ENCODE results near the gene SAA4. TPM values are rescaled to one million over a fixed set of nuclear protein-coding genes. Genes with fewer than 3 reads are reported as not detected.
"Not testable (repeated sequence)": the region's sequence is repeated elsewhere in the genome, so short reads cannot be mapped to it uniquely, and the experiment has no call there.

Gene SAA4
- total and polyA plus RNA-seq, 2 experiments from 2014 or later = 0.20 TPM; not detected in 1

GRCh38 chr11:18191376-18191775 lies 45.2 kb downstream of the SAA4 start:
- TF ChIP-seq, protein P1, sequence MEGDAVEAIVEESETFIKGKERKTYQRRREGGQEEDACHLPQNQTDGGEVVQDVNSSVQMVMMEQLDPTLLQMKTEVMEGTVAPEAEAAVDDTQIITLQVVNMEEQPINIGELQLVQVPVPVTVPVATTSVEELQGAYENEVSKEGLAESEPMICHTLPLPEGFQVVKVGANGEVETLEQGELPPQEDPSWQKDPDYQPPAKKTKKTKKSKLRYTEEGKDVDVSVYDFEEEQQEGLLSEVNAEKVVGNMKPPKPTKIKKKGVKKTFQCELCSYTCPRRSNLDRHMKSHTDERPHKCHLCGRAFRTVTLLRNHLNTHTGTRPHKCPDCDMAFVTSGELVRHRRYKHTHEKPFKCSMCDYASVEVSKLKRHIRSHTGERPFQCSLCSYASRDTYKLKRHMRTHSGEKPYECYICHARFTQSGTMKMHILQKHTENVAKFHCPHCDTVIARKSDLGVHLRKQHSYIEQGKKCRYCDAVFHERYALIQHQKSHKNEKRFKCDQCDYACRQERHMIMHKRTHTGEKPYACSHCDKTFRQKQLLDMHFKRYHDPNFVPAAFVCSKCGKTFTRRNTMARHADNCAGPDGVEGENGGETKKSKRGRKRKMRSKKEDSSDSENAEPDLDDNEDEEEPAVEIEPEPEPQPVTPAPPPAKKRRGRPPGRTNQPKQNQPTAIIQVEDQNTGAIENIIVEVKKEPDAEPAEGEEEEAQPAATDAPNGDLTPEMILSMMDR (IDR thresholded peaks at IDR 0.05; ENCODE audit: low read depth, low read length) = no peak
- Histone ChIP-seq H3K9me3 (ENCODE audit: low read depth) (no peaks in the 10 kb centered on the region), H3K27ac (no peak overlapping the region), H3K27me3 (peaks cover 4% of the 10 kb centered on the region), H3K36me3 (no peaks in the 10 kb centered on the region), H3K4me3 (no peak overlapping the region), H3K4me1 (ENCODE audit: low read depth) (no peaks in the 10 kb centered on the region)
- DNase-seq (ENCODE audit: low read depth in 1 of 2, low spot score in 1 of 2) = peak in 1 of 2 donors; percentile 14

DNA sequence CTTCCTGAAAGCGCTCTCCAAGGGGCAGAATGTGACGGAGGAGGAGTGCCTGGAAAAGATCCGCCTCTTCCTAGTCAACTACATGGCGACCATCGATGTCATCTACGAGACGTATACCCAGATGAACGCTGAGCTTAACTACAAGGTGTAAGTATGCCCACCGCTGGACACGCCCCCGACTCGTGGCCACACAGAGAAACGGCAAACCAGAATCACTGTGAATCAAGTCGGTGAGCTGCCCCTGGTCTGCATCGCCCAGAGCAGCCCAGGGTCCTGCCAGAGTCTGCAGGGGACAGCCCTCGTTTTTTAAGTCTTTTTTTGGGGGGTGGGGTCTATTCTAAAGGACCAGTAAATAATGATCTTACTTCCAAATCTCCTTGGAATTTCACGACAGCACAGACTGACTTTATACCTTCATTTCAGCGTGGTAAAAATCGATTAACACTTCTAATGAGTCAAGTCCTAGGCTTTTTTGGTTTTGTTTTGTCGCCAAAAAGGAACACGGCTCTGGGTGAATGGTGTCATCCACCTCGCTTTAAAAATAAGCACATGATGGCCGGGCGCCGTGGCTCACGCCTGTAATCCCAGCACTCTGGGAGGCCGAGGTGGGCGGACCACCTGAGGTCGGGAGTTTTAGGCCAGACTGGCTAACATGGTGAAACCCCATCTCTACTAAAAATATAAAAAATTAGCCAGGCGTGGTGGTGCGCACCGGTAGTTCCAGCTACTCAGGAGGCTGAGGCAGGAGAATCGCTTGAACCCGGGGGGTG lies 46.9 kb downstream of the SAA4 start:
- H3K27me3 ChIP-seq; H3K36me3 ChIP-seq; H3K27ac ChIP-seq; H3K9me3 ChIP-seq (ENCODE audit: low read depth); H3K4me3 ChIP-seq; H3K4me1 ChIP-seq (ENCODE audit: low read depth); DNase-seq (ENCODE audit: low read depth in 1 of 2, low spot score in 1 of 2): not testable (repeated sequence)

DNA sequence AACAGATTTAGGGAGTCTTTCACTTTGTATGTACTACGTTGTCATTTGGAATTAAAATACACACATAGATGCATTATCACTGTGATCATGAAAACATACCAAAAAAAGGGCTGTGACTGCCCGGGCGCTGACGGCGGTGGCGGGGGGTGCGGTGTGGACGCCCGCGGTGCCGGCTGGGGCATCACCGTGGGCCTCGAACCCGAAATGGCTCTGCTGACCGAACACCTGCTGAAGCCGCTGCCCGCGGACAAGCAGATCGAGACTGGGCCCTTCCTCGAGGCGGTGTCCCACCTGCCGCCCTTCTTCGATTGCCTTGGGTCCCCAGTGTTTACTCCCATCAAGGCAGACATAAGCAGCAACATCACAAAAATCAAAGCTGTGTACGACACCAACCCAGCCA lies 47.8 kb downstream of the SAA4 start:
- Histone ChIP-seq H3K27ac (no peak overlapping the region), H3K9me3 (ENCODE audit: low read depth) (no peaks in the 10 kb centered on the region), H3K4me1 (ENCODE audit: low read depth) (no peaks in the 10 kb centered on the region), H3K4me3 (no peak overlapping the region), H3K27me3 (peaks cover 4% of the 10 kb centered on the region), H3K36me3 (no peaks in the 10 kb centered on the region)
- DNase-seq (ENCODE audit: low read depth in 1 of 2, low spot score in 1 of 2) = no peak
- TF ChIP-seq, protein P1 (IDR thresholded peaks at IDR 0.05; ENCODE audit: low read depth, low read length) = no peak

Other genes starting within 250 kb of the SAA4 start
- gene SERGEF, start 223.8 kb downstream of the SAA4 start, total RNA-seq = 29.8 and 41.5 TPM in 2 replicates
- 51.0 and 64.0 TPM in 2 replicates for gene SERGEF, start 223.8 kb downstream of the SAA4 start, polyA plus RNA-seq
- 0.03 and 0.07 TPM in 2 replicates for gene TPH1, start 190.5 kb downstream of the SAA4 start, total RNA-seq
- 0.12 TPM in 1 of 2 replicates, not detected in the other for gene TPH1, start 190.5 kb downstream of the SAA4 start, polyA plus RNA-seq
- gene SAAL1, start 130.7 kb downstream of the SAA4 start, total RNA-seq = 11.3 and 15.1 TPM in 2 replicates
- gene SAAL1, start 130.7 kb downstream of the SAA4 start, polyA plus RNA-seq = 18.2 and 21.3 TPM in 2 replicates
- gene MRGPRX3, start 104.2 kb downstream of the SAA4 start, total RNA-seq = not detected in 2 replicates
- gene MRGPRX3, start 104.2 kb downstream of the SAA4 start, polyA plus RNA-seq = not detected in 2 replicates
- gene MRGPRX4, start 64.0 kb downstream of the SAA4 start, total RNA-seq = not detected in 2 replicates
- gene MRGPRX4, start 64.0 kb downstream of the SAA4 start, polyA plus RNA-seq = not detected in 2 replicates
- 0.14 TPM in 1 of 2 replicates, not detected in the other for gene SAA2, start 11.9 kb upstream of the SAA4 start, total RNA-seq
- gene SAA2, start 11.9 kb upstream of the SAA4 start, polyA plus RNA-seq = 0.29 and 0.45 TPM in 2 replicates
- 0.70 TPM in 1 of 2 replicates, not detected in the other for gene SAA1, start 29.5 kb upstream of the SAA4 start, total RNA-seq
- gene SAA1, start 29.5 kb upstream of the SAA4 start, polyA plus RNA-seq = 0.31 and 2.3 TPM in 2 replicates
- gene HPS5, start 85.3 kb upstream of the SAA4 start, total RNA-seq = 7.3 and 10.3 TPM in 2 replicates
- gene HPS5, start 85.3 kb upstream of the SAA4 start, polyA plus RNA-seq = 9.5 and 12.1 TPM in 2 replicates
- gene GTF2H1, start 85.8 kb upstream of the SAA4 start, total RNA-seq = 20.6 and 24.6 TPM in 2 replicates
- gene GTF2H1, start 85.8 kb upstream of the SAA4 start, polyA plus RNA-seq = 25.8 and 26.1 TPM in 2 replicates
- 1,055 and 1,613 TPM in 2 replicates for gene LDHA, start 157.8 kb upstream of the SAA4 start, total RNA-seq
- gene LDHA, start 157.8 kb upstream of the SAA4 start, polyA plus RNA-seq = 3,082 and 3,925 TPM in 2 replicates
- not detected in 2 replicates for gene LDHC, start 175.5 kb upstream of the SAA4 start, total RNA-seq
- not detected in 2 replicates for gene LDHC, start 175.5 kb upstream of the SAA4 start, polyA plus RNA-seq
- not detected in 2 replicates for gene LDHAL6A, start 219.1 kb upstream of the SAA4 start, total RNA-seq
- gene LDHAL6A, start 219.1 kb upstream of the SAA4 start, polyA plus RNA-seq = 0.12 TPM in 1 of 2 replicates, not detected in the other